A673 (cell line): ENCODE data around the gene GAS7.

Source experiments
- EZH2 ChIP-seq: fragments of 200-600 bp; sonication (generic); IDR thresholded peaks from 2 replicates; pipeline ENCODE4 v1.6.1; 2017; ENCODE audit warnings: borderline replicate concordance, low read depth, mild to moderate bottlenecking, mixed read lengths, antibody characterized with exemption, low read length; ENCODE audit not compliant: poor library complexity, severe bottlenecking
- TF ChIP-seq, protein P1 (sequence below): fragments of 300-800, 200-600 bp; sonication (generic); conservative IDR thresholded peaks from 2 replicates; pipeline ENCODE4 v1.5.1; 2017; ENCODE audit warnings: low read depth, mild to moderate bottlenecking, antibody characterized with exemption, low read length, moderate library complexity, mixed read lengths

DNA sequence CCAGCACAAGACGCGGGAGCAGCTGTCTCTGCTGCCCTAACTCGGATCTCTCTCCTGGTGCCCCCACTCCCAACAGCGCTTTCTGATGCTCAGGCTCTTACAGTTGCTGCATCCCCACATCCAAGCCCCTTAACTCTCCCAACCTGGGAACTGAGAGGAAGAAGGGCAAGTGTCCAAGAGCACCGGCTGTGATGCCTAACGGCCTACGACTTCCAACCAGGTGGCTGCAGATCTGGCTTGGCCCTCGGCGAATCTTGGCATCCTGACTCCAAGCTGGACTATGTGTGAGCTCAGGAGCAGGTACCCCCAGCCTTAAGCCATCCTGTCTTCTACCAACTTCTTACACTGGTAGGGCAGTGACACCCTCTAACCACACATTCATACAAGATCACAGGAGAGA lies 255.1 kb downstream of the GAS7 start:
- TF ChIP-seq, protein P1, sequence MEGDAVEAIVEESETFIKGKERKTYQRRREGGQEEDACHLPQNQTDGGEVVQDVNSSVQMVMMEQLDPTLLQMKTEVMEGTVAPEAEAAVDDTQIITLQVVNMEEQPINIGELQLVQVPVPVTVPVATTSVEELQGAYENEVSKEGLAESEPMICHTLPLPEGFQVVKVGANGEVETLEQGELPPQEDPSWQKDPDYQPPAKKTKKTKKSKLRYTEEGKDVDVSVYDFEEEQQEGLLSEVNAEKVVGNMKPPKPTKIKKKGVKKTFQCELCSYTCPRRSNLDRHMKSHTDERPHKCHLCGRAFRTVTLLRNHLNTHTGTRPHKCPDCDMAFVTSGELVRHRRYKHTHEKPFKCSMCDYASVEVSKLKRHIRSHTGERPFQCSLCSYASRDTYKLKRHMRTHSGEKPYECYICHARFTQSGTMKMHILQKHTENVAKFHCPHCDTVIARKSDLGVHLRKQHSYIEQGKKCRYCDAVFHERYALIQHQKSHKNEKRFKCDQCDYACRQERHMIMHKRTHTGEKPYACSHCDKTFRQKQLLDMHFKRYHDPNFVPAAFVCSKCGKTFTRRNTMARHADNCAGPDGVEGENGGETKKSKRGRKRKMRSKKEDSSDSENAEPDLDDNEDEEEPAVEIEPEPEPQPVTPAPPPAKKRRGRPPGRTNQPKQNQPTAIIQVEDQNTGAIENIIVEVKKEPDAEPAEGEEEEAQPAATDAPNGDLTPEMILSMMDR: no peak
- TF ChIP-seq EZH2: no peak
